ENCODE results near the gene VPREB1.
"Not testable (repeated sequence)": the region's sequence is repeated elsewhere in the genome, so short reads cannot be mapped to it uniquely, and the experiment has no call there.

Gene VPREB1

GRCh38 chr22:22215659-22216449, 28.7 kb upstream of the VPREB1 start:
- H3K4me3 ChIP-seq (ENCODE audit: low read depth, low read length) = no peak overlapping the region
- no peak for TF ChIP-seq CTCF (IDR thresholded peaks at IDR 0.05; ENCODE audit: low read depth, low read length, missing control alignments)
- no peak for DNase-seq (ENCODE audit: low read depth)

- TF ChIP-seq CTCF (IDR thresholded peaks at IDR 0.05; ENCODE audit: low read depth, low read length, missing control alignments) = no peak
- H3K4me3 ChIP-seq (ENCODE audit: low read depth, low read length) = no peak overlapping the region
- DNase-seq (ENCODE audit: low read depth) = no peak
Measured at GRCh38 chr22:22216450-22216959, 28.1 kb upstream of the VPREB1 start.

- no peak overlapping the region for H3K4me3 ChIP-seq (ENCODE audit: low read depth, low read length)
- no peak for TF ChIP-seq CTCF (IDR thresholded peaks at IDR 0.05; ENCODE audit: low read depth, low read length, missing control alignments)
- DNase-seq (ENCODE audit: low read depth) = no peak
Measured at GRCh38 chr22:22218302-22218701, 26.3 kb upstream of the VPREB1 start.

- TF ChIP-seq CTCF (IDR thresholded peaks at IDR 0.05; ENCODE audit: low read depth, low read length, missing control alignments) = no peak
- DNase-seq (ENCODE audit: low read depth) = no peak
- H3K4me3 ChIP-seq (ENCODE audit: low read depth, low read length) = no peak overlapping the region
Measured at GRCh38 chr22:22219140-22219996, 25.2 kb upstream of the VPREB1 start.

GRCh38 chr22:22221043-22221442, 23.5 kb upstream of the VPREB1 start:
- H3K4me3 ChIP-seq (ENCODE audit: low read depth, low read length); DNase-seq (ENCODE audit: low read depth): not testable (repeated sequence)

- H3K4me3 ChIP-seq (ENCODE audit: low read depth, low read length) = no peak overlapping the region
- DNase-seq (ENCODE audit: low read depth) = no peak
- no peak for TF ChIP-seq CTCF (IDR thresholded peaks at IDR 0.05; ENCODE audit: low read depth, low read length, missing control alignments)
Measured at GRCh38 chr22:22226448-22227187, 18.0 kb upstream of the VPREB1 start.

- TF ChIP-seq CTCF (IDR thresholded peaks at IDR 0.05; ENCODE audit: low read depth, low read length, missing control alignments) = no peak
- DNase-seq (ENCODE audit: low read depth) = no peak
Measured at GRCh38 chr22:22228421-22228820, 16.2 kb upstream of the VPREB1 start.

More at GRCh38 chr22:22228421-22228820, 16.2 kb upstream of the VPREB1 start:
- H3K4me3 ChIP-seq (ENCODE audit: low read depth, low read length) = no peak overlapping the region

Data from GM12864 (cell line).